GM21737 (cell line): ENCODE measurements around the gene SCO1.
"Not testable (repeated sequence)": the region's sequence is repeated elsewhere in the genome, so short reads cannot be mapped to it uniquely, and the experiment has no call there.

Experiments
- ATAC-seq: cut with Tn5 transposase; IDR thresholded peaks from one replicate; pipeline ENCODE4 v1.9.1; 2021; ENCODE audit warnings: mild to moderate bottlenecking, moderate library complexity; ENCODE audit not compliant: unreplicated experiment

SCO1 gene

DNA sequence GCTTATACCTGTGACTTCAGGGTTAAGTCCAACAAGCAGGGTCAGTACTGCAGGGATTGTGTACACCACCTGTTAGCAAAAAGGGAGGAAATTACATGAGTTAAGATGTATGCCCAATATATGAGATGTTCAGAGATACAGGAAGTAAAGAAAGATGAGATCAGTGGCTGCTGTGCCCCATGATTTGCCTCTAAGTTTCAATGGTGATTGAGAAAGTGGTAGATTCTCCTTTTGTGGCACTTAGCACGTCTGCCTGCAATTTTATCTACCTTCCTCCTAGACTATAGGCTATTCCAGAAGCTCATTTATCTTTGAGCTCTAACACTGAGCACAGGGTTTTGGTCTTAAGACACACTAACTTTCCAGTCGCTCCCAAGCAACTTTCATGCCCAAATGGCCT, 28.9 kb upstream of the SCO1 start:
- ATAC-seq = no peak

DNA sequence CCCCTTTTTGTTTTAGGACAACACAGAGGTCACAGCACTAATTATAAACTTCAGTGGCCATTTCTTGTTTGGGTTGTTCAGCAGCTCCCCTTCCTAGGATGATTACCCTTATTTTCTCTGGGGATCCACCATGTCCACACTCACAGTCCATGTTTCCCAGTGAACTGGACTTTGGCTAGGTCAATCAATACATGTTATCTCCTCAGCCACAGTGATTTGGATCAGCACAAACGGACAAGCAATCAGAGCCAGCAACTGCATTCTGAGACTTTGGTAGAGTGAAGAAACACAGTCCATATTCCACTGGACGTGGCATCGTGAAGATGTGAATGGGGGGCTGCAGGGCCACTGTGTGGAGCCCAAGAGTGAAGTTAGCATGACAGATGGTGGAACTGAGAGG, 27.9 kb upstream of the SCO1 start:
- no peak for ATAC-seq

DNA sequence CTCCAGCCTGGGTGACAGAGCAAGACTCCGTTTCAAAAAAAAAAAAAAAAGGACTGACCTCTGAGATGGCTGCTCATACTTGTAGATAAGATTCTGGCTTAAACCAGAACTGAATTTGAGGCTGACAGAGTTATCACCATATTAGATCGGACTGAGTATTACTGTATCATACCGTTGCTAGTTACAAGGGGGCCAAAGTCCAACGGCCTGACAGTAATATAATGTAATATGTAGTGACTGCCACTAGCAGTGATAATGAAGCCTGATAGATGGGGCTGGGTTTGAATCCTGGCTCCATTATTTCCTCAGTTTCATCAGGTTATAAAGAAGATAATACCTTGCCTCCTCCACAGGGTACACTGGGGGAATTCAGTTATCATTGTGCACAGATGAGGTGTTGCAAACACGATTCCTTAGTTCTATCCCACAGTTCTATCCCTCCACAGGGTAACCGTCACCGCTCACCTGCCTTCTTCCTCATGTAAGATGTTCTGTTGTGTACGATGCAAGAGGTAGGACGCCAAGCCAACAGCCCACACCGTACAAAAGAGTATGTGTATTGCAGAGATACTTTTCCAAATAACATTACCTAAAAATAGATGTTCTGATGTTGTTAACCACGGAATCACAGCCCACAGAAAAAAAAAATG, 27.3 kb upstream of the SCO1 start:
- ATAC-seq = no peak

DNA sequence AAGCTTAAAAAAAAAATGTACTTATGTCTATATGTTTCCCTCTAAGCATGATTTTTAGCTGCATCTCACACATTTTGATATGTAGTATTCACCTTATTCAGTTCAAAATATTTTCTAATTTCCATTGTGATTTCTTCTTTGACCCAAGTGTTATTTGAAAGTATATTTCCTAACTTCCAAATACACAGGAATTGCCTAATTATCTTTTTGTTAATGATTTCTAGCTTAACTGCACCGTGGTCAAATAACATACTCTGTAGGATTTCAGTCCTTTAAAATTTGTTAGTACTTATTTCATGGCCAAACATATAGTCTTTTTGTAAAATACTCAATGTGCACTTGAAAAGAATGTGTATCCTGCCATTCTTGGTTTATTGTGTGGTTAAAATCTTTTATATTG, 21.2 kb upstream of the SCO1 start:
- no peak for ATAC-seq

DNA sequence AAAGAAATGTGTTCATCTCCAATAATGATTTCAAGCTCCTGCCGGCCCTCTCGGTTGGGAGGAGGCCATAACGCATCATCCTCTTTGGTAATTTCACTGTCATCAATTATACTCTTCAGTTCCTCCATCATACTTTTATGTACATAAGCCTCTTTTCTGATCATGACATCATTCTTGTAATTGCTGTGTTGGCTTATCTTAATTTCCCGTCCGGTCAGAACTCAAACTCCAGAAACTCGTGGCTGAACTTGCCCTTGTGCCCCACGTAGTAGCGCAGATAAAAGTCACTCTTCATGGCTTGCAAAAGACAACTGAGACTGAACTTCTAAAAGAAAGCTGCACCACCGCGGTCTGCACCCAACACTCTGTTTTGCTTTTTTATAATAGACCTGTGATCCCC, 18.9 kb upstream of the SCO1 start:
- ATAC-seq = no peak

DNA sequence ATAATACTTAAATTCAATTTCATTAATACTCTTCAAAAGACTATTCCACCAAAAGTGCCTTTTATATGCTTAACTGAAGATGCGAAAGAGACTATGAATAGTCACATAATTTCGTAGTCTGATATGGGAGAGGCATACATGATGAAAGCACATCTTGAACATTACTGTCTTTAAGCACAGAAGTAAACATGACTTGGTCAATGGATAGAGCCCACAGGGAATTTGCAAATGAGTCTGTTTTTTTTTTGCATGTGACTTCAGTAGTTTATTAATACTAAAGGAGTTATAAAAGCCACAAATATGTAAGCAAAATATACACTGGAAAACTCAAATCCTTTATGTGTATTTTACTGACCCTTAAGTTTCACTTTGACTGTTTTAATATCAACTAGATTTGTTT, 16.0 kb upstream of the SCO1 start:
- no peak for ATAC-seq

DNA sequence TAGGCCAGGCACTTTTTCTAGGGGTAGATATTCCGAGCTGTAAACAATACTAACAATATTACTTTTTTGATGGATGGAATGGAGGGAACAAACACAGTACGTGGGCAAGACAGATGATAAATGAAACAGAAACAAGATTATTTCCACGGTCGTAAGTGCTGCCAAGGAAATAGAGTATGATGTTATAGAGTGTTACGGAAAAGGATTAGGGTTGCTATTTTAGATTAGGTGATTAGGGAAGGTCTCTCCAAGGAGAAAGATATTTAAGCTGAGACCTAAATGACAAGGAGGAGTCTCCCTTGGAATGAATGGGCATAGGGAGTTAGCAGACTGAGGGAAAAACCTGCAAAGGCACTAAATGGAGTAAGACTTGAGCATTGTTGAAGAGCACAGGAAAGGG, 8.4 kb upstream of the SCO1 start:
- no peak for ATAC-seq

DNA sequence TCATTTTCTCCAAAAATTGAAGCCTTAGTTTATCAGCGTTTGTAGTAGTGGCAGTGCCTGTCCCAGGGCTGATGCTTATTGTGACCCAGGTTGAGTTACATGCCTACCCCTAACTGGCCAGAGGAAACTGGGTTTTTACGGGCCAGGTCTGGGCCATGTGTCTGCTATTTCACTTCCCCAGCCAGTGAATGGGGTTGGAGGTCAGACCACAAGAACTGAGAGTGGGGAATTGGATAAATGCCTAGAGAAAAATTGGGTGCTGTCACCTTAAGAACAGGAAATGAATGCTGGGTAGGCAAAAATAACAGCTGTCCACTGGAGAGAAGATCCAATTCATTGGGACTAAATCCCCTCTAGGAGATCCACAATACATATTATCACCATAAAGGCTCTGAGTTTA, 5.2 kb upstream of the SCO1 start:
- ATAC-seq = no peak

DNA sequence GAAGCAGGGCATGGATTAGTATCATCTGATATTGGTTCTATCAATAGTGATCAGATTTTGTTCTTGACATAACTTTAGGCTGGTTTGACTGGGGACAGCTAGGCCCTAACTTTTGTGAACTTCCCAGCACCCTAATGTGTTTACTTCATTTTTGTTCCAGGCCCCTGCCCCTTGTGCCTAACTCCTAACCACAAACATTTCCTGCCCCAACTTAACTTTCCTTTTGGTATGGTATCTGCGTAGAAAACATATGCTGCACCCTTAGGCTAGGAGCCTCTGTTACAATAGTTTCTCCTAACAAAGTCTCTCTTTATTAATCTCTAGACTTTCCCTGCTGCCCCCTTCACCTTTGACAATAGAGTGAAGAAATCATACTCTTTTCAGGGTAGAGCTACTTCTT, 2.5 kb upstream of the SCO1 start:
- ATAC-seq = no peak

DNA sequence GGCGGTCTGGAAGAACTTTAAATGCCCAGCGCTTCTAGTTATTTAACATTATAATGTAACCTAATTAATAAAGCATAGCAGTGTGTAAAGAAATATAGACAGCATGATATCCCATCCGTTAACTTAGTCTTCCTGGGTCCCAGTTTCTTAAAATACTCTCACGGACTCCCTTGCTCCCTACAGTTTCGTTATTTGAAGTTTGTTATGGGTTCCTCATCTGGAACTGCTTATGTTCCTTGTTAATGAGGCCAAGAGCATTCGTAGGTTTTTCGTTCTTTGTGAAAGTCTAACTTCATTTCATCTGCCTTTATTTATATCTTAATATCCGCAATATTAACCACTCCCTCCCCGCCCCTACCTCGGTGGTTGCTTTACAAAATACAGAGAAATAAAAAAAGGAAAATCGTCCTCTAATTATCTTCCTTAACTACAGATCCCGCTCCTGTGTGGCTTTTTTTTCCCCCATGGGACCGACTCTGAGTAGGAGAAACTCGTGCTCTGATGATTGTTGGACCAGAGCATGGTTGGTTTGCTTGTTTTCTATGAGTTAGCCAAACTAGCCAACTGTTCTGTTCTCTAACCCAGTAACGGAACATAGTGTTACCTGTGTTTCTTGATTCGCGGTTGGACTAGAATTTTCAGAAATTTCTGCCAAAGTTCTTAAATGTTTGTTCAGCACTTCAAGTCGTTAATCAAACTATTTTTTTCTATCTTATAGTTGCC, 924 bp upstream of the SCO1 start:
- no peak for ATAC-seq

DNA sequence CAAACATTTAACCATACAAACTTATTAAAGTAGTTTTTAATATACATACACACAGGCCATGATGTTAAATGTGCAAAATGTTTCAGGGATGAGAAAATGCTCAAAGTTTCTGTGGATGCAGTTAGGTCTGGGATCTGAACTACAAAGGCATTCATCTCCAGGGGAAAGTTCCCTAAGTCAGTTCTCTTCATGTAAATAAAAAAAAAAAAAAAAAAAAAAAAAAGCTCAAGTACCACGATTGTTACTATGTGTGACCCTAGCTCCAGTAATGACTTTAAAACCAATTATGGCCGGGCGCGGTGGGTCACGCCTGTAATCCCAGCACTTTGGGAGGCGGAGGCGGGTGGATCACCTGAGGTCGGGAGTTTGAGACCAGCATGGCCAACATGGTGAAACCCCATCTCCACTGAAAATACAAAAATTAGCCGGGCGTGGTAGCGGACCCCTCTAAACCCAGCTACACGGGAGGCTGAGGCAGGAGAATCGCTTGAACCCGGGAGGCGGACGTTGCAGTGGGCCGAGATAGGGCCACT, 1.4 kb downstream of the SCO1 start:
- ATAC-seq = not testable (repeated sequence)

DNA sequence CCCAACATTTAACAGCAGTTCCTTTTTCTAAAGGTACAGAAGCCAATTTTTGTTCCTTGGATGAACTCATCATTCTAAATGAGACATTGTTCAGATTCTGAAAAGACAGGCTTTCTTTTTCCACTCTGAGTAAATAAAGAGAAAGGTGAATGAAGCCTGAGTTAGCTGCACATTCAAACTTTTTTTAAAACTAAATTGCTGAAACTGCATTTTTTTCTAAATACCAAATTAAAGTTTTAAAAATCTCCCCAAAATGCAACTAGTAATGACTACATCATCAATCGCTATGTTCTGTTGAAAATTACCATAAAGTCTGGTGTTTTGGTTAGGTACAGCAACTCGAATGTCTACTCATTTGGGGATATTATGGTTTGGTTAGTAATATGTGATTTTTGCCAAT, 9.8 kb downstream of the SCO1 start:
- ATAC-seq = no peak

DNA sequence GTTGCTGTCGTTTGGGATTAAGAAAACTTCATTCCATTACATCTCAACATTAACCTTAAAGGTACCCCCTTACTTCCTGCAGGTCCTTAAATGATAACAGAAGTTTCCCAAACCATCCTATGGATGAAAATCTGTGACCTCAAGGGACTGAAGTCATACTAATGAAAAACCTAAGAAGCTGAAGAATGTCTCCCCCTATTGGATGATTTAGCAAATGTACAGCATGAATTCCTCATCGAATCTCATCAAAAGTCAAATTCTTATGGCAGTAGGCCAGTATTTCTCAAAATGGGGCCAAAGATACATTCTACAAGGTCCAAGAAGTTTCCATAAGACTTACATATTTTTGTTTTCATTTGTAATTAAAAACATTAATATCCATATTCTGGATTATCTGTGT, 13.5 kb downstream of the SCO1 start:
- ATAC-seq = no peak

DNA sequence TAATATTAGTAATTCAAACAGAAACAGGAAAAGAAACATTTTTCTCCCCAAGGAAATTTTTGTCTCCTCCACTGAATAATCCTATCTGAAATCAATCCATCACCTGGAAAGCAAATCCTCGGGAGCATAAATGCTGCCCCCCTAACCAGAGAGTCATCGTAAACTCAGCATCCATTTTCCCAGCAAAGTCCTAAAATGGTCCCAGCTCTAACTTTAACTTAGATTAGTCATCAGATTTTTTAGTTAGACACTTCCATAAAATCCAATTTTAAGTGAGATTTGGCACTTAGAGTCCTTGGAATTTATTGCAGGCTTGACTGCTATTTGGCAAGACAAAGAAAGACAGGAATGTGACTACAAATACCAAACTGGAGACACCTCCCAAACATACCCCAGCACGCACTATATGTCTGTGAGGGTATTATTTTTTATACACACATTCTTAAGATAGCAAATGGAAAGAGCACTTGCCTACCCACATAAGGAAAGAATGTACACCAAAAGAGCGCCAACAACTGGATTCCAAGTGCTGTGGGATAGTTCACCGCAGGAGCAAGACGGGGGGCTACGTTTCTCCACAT, 15.4 kb downstream of the SCO1 start:
- ATAC-seq = no peak

DNA sequence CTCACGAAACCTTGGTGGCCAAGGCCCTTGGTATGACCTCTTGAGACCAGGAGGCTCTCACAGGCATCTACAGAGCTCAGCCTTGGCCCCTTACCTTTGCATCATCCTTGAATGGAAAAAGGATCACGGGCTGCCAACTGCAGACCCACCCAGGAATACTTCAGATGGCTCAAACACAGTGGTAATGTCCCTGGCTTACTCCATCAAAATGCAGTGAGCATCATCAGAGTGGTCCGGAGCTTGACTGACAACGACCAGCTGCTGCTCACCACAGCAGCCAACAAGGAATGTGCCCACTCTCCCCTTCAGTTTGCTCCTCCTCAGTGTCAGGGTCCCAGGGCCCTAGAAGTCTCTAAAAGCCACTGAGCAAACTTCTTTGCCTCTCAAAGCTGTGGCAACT, 22.6 kb downstream of the SCO1 start:
- no peak for ATAC-seq

DNA sequence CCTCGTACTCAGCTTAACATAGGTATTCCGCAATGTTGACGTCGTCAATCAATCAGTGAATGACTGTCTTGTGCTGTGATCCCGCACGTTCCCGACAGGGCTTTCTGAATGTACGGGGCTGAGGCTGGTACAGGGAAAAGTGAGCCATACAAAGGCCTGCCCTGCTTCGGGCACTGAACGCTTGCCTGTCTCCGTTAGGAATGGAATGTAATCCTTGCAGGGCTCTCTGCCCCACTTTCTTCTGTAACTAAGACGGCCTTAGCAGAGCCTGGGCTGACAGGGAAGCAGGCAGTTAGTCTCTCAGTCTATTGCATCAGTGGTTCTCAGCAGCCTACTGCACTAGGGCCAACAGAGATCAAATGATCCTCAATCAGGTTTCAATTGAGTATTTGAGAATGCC, 24.0 kb downstream of the SCO1 start:
- ATAC-seq = no peak

DNA sequence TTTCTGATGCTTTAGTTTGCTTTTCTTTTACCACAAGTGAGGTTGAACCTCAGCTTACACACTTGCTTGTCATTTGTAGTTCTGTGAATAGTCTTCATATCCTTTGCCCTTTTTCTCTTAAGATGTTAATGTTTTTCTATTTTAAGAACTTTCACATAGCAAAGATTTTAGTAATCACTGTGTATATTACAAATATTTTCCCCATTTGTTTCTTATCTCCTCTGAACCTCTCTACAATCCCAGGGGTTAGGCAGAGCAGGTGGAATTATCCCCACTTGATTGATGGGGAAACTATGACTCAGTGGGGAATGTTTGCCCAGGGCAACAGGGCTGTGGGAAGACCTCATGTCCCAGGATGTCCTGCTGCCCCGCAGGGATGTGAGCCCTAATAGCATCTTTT, 28.6 kb downstream of the SCO1 start:
- no peak for ATAC-seq

DNA sequence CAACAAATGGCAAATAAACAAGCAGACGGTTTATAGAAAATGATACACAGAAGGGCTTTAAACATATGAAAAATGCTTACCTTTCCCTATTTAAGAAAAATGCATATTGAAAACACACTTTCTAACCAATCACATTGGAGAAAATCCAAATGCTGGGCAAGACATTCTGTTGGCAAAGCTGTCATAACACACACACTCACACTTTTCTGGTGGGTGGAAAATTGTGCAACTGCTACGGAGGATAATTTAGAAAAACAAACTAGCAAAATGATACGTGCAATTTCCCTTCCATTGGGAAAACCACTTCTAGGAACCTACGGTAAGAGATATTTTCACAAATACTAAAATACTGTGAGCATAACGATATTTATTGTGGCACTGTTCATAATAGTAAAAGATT, 30.4 kb downstream of the SCO1 start:
- no peak for ATAC-seq

DNA sequence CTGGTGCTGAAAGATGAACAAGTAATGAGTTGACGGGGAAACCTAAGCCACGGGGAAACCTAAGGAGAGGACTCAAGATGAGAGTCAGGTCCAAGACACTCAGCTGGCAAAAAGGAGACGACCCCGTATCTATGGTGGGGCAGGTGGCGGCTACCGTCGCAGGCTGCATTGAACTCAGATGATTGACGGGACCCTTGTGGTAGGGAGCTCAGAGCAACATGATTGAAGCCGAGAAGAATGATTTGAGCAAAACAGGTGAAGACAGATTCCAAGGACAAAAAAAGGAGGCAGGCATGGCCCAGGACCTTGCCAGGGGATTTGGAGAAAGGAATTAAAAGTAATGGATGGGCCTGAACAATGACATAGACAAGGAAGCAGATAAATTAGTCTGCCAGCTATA, 32.8 kb downstream of the SCO1 start:
- ATAC-seq = no peak

DNA sequence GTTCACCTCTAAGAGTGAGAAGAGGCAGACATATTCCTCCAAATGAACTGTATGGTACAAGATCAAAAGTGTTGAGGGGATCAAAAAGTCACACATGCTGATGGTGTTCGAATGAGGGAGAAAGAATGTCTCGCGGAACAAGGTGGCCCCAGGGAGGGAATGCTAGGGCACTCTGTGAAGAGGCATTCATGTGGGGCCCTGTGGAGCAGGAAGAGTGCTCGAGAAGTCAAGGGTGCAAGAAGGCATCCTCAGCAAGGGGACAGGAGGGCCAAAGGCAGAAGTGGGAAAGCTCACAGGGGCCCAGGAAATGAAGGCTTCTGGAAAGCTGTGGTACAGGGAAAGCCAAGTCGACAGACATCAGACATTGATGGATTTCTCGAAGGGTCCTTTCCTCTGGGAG, 34.1 kb downstream of the SCO1 start:
- no peak for ATAC-seq

DNA sequence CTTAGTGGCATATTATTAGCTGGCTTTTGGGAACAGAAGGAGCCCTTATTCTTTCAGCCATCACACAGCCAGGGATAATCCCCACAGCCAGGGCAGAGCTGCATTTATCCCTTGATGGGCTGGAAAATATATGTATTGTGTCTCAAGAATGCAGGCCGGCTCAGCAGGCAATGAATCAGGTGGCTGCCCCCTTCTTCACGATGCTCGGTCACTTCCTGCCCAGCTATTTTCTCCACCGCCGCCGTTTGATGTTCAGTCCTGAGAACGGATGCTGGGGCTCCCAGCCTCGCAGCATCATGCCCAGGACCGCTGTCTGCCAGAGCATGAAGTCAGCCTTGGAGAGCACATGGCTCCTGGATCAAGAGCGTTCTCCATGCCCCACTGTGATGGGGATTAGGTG, 35.9 kb downstream of the SCO1 start:
- ATAC-seq = no peak

DNA sequence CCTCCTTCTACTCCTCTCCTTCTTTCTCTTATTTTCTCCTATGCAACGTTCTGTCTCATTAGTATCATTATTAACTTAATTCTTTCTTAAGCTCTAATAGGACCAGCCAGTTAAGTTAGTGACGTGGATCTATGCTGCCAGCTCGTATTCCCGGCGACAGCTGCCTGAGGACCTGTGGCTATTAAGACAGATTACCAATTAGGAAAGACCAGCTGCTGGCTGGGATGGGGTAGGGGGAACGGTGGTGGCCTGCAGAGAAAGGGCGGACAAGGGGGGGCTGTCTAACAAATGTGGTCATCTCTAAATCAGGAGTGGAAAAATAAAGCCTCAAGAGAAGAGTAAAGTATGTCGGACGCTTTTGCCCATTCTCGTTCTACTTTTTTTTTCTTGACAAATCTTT, 39.5 kb downstream of the SCO1 start:
- no peak for ATAC-seq
